Heart left ventricle (tissue), 16 donors: ENCODE results near the gene C3orf80. TPM values are rescaled to one million over a fixed set of nuclear protein-coding genes. Genes with fewer than 3 reads are reported as not detected.
A peak's percentile ranks its signal among the peaks of the same experiment; 100 is the strongest.

Experiments
- ATAC-seq, 4 donors: fragments of 200-7000 bp; cut with Tn5 transposase; one replicate each; pipeline ENCODE4 v1.9.1; 2020 to 2022; ENCODE audit warnings: moderate library complexity in 4 of 4, mild to moderate bottlenecking in 3 of 4, moderate number of reproducible peaks in 1 of 4
- DNase-seq, 5 donors: peaks; one replicate each; pipeline ENCODE4 v3.0.0-alpha.2; 2020
- H3K27ac ChIP-seq, 12 donors: fragments of 200-600 bp; sonication (generic) in 4 of 12; one replicate each; pipeline versions ENCODE4 v1.5.0 to v1.8.0; 2016 to 2022; ENCODE audit warnings: mild to moderate bottlenecking in 2 of 12
- H3K27me3 ChIP-seq, 9 donors: fragments of 200-600 bp; sonication (generic) in 2 of 9; one replicate each; pipeline versions ENCODE4 v1.5.1 to v1.8.0; 2016 to 2022; ENCODE audit warnings: mild to moderate bottlenecking in 3 of 9
- H3K36me3 ChIP-seq, 9 donors: fragments of 200-600 bp; sonication (generic) in 2 of 9; one replicate each; pipeline versions ENCODE4 v1.5.0 to v1.8.0; 2018 to 2022; ENCODE audit warnings: mild to moderate bottlenecking in 2 of 9
- H3K4me1 ChIP-seq, 12 donors: fragments of 200-600 bp; sonication (generic) in 4 of 12; one replicate each; pipeline versions ENCODE4 v1.5.0 to v1.8.0; 2016 to 2022; ENCODE audit warnings: mild to moderate bottlenecking in 3 of 12
- H3K4me3 ChIP-seq, 12 donors: fragments of 200-600 bp; sonication (generic) in 4 of 12; one replicate each; pipeline versions ENCODE4 v1.5.0 to v1.8.0; 2017 to 2022; ENCODE audit warnings: mild to moderate bottlenecking in 9 of 12, moderate library complexity in 4 of 12
- H3K9me3 ChIP-seq, 12 donors: fragments of 200-600 bp; sonication (generic) in 4 of 12; one replicate each; pipeline versions ENCODE4 v1.5.0 to v1.8.0; 2016 to 2022; ENCODE audit warnings: mild to moderate bottlenecking in 1 of 12
- CTCF ChIP-seq, 12 donors: fragments of 200-600 bp; sonication (generic) in 4 of 12; IDR thresholded peaks; one replicate each; pipeline versions ENCODE4 v1.5.0 to v1.8.0; 2018 to 2022; ENCODE audit warnings: antibody characterized with exemption in 12 of 12, mild to moderate bottlenecking in 5 of 12
- POLR2A ChIP-seq, 2 donors: fragments of 450-650 bp; IDR thresholded peaks; one replicate each; pipeline ENCODE4 v1.6.1; 2017; ENCODE audit warnings: antibody characterized with exemption in 2 of 2, mild to moderate bottlenecking in 2 of 2, moderate library complexity in 2 of 2
- WGBS, 4 donors: extraction: QIAGEN DNeasy Blood & Tissue Kit in 2 of 4; methylation state at CpG; one replicate each; pipeline versions ENCODE4 v1.1.5 to v1.1.7; 2013 to 2018; 5-methylcytosine and 5-hydroxymethylcytosine counted together
- intact Hi-C, 10 donors: fragments of 100-400 bp; cut with DNase I; formaldehyde crosslinking; loops; one replicate each; pipeline versions ENCODE4 v1.11.1 to v1.14.2; 2022
- polyA plus RNA-seq, 2 donors: library from polyadenylated mRNA; stranded (reverse); fragments of 200-250 nt; gene quantifications; one replicate each; pipeline ENCODE4 v1.2.3, GENCODE V29; 2013
- total RNA-seq, 9 donors: library from RNA; depleted of rRNA in 2 of 9; stranded (reverse); fragments of >200 nt in 2 of 9; fragmentation: NEBNext Ultra II Directional in 3 of 9; extraction: Animal tissue kit (Norgen Biotek cat#: 25700) in 3 of 9; gene quantifications; one replicate each; pipeline versions ENCODE4 v1.1.0 to v1.2.4, GENCODE V29; 2016 to 2023
- donor health status: ischemic (EF 13 %, LVEDD 7.1; RV severe dilation, severe dysfunction).
- donor health status: healthy with polysubstance abuse.
- donor health status: DM: no; HTN: yes; CAD: no.
- donor health status: DM: no; HTN: no; CAD: no.
- donor health status: ischemic (EF 25% LVEDD 6.9; RV normal size, moderate dysfunction).
- donor health status: ischemic (EF 25% LVEDD 5.7; RV mildly dilated, moderate dysfunction).
- donor health status: healthy.
- donor health status: DM: yes; HTN: yes; CAD: no.
- donor health status: ischemic (EF 35%, LVEDD 5.7; RV mildly dilated, moderate dysfunction).
- donor health status: nonischemic (EF 11% LVEDD 7.7; RV severe dilation, severe dysfunction).
- donor health status: DM: yes; HTN: yes; CAD: no.
- donor health status: PGD.
- donor health status: ischemic (EF 29% LVEDD 5.4; RV normal size, mild dysfunction).
- donor health status: nonischemic (EF 23%, LVEDD 6.1; RV moderate dilation, normal function).

C3orf80 gene
- total and polyA plus RNA-seq, 11 donors: 0.08 to 0.35 (median 0.13) TPM; not detected in 2

GRCh38 chr3:160205606-160206005 lies 19.6 kb upstream of the C3orf80 start:
- Histone ChIP-seq H3K4me3 (no peak overlapping the region), H3K27me3 (peaks cover 0 to 5% (median 0%) of the 10 kb centered on the region in 9 donors), H3K36me3 (no peaks in the 10 kb centered on the region), H3K27ac (no peak overlapping the region), H3K4me1 (peaks cover 0 to 2% (median 0%) of the 10 kb centered on the region in 12 donors), H3K9me3 (peaks cover 0 to 8% (median 0%) of the 10 kb centered on the region in 12 donors)
- ATAC-seq (no peak), DNase-seq (no peak)
- 41 to 60% (median 45%) methylated on average over 4 of the region's 4 CpGs for WGBS, 4 donors
- intact Hi-C loops: no loop called here
- TF ChIP-seq POLR2A (IDR thresholded peaks at IDR 0.05) (no peak), CTCF (IDR thresholded peaks at IDR 0.05) (no peak)

DNA sequence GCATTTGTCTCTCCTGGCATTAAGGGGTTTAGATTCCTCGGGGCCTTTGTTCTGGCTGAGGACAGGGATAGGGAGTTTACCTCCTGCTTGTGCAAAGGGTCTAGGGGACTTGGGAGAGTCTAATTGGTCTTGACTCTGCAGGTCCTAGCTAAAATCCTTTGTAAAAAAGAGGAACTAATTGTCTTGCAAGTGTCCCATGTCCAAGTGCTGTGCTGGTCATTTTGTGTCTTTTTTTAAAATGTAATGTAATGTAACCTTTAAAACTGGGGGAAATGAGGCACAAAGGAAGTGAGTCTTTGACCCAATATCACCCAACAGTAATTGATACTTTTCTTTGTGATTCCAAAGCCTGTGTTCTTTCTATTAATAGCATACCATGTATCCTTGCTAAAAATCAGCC lies 14.9 kb upstream of the C3orf80 start:
- intact Hi-C loops: no loop called here
- Histone ChIP-seq H3K27ac (no peak overlapping the region), H3K4me1 (peaks cover 0 to 4% (median 0%) of the 10 kb centered on the region in 12 donors), H3K27me3 (peaks cover 0 to 25% (median 0%) of the 10 kb centered on the region in 9 donors), H3K4me3 (no peak overlapping the region), H3K9me3 (no peaks in the 10 kb centered on the region), H3K36me3 (no peaks in the 10 kb centered on the region)
- ATAC-seq: no peak
- WGBS, 4 donors: 83 to 100% (median 94%) methylated on average over 1 of the region's 1 CpG
- no peak for DNase-seq
- TF ChIP-seq CTCF (IDR thresholded peaks at IDR 0.05): no peak
- no peak for TF ChIP-seq POLR2A (IDR thresholded peaks at IDR 0.05)

DNA sequence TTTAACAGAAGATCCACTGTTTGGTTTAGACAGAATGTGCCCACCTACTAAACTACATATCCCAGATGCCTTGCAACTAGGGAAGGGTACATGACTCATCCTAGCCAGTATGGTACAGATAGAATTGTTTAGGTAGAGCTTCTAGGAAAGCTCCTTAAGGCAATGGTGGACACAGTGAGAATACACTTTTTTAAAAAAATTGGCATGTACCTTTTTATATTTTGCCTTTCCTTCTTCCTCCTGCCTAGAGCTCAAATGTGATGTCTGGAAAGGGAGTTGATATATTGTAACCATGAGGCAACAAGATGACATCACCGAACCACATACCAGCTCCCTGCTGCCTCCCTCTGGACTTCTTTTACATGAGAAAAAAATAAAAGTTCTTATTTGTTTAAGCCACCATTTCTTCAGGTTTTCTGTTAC lies 14.4 kb upstream of the C3orf80 start:
- ATAC-seq: peak in 1 of 4 donors; percentile 45
- DNase-seq: no peak
- Histone ChIP-seq H3K36me3 (no peaks in the 10 kb centered on the region), H3K27me3 (peaks cover 0 to 30% (median 0%) of the 10 kb centered on the region in 9 donors), H3K27ac (no peak overlapping the region), H3K9me3 (no peaks in the 10 kb centered on the region), H3K4me1 (peaks cover 0 to 4% (median 0%) of the 10 kb centered on the region in 12 donors), H3K4me3 (no peak overlapping the region)
- intact Hi-C loops: no loop called here
- 76 to 81% (median 79%) methylated on average over 1 of the region's 1 CpG for WGBS, 4 donors
- no peak for TF ChIP-seq POLR2A (IDR thresholded peaks at IDR 0.05)
- TF ChIP-seq CTCF (IDR thresholded peaks at IDR 0.05): peak in 2 of 12 donors; percentile 7

DNA sequence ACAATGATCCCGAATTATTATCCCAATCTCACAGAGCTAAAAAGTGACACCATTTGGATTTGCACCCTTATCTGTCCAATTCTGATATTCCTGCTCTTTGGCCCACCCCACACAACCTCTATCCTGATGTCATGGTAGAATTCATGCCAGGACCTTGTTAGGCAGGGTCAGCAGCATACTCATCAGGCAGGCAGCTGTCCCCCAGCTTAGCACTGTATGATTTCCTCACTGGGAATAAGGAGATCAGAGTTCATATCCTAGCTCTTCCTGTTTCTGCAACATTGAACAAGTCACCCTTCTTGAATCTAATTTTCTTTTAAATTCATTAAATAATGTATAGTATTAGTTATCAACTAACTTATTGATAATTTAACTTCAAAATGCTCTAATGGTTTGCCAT lies 12.0 kb upstream of the C3orf80 start:
- no peak overlapping the region for H3K27ac ChIP-seq
- no peak for TF ChIP-seq CTCF (IDR thresholded peaks at IDR 0.05)
- TF ChIP-seq POLR2A (IDR thresholded peaks at IDR 0.05): no peak
- H3K9me3 ChIP-seq: no peaks in the 10 kb centered on the region
- ATAC-seq: no peak
- 75 to 82% (median 78%) methylated on average over 1 of the region's 1 CpG for WGBS, 4 donors
- no peak for DNase-seq
- peaks cover 0 to 4% (median 0%) of the 10 kb centered on the region in 12 donors for H3K4me1 ChIP-seq
- H3K4me3 ChIP-seq: no peak overlapping the region
- intact Hi-C loops: no loop called here
- H3K27me3 ChIP-seq: peaks cover 0 to 52% (median 0%) of the 10 kb centered on the region in 9 donors
- no peaks in the 10 kb centered on the region for H3K36me3 ChIP-seq
